IgD-negative memory B cell (primary cell): ENCODE results near the gene KLRC4. TPM values are rescaled to one million over a fixed set of nuclear protein-coding genes. Genes with fewer than 3 reads are reported as not detected.
"Not testable (repeated sequence)": the region's sequence is repeated elsewhere in the genome, so short reads cannot be mapped to it uniquely, and the experiment has no call there.

Experiments
- H3K27ac Mint-ChIP-seq, 3 donors: one replicate each; pipeline ENCODE4 v1.8.0; 2020 to 2022; ENCODE audit warnings: mild to moderate bottlenecking in 3 of 3, mixed read lengths in 3 of 3, moderate library complexity in 1 of 3
- H3K27me3 Mint-ChIP-seq: one replicate; pipeline ENCODE4 v1.8.0; 2021; ENCODE audit warnings: mixed read lengths
- H3K36me3 Mint-ChIP-seq: one replicate; pipeline ENCODE4 v1.8.0; 2020; ENCODE audit warnings: mild to moderate bottlenecking, mixed read lengths
- H3K4me1 Mint-ChIP-seq, 3 donors: one replicate each; pipeline ENCODE4 v1.8.0; 2020 to 2022; ENCODE audit warnings: mixed read lengths in 3 of 3, mild to moderate bottlenecking in 1 of 3
- H3K4me3 Mint-ChIP-seq, 4 donors: one replicate each; pipeline ENCODE4 v1.8.0; 2020 to 2022; ENCODE audit warnings: mild to moderate bottlenecking in 4 of 4, mixed read lengths in 4 of 4, moderate library complexity in 3 of 4
- H3K9me3 Mint-ChIP-seq, 3 donors: one replicate each; pipeline ENCODE4 v1.8.0; 2020 to 2021; ENCODE audit warnings: mixed read lengths in 3 of 3, mild to moderate bottlenecking in 1 of 3
- polyA plus RNA-seq: library from polyadenylated mRNA; unstranded; fragments of 300-500 nt; fragmentation: Illumina TruSeq; gene quantifications from one replicate; pipeline ENCODE4 v1.2.3, GENCODE V29; 2021

KLRC4 gene, protein sequence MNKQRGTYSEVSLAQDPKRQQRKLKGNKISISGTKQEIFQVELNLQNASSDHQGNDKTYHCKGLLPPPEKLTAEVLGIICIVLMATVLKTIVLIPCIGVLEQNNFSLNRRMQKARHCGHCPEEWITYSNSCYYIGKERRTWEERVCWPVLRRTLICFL
- not detected for polyA plus RNA-seq

DNA sequence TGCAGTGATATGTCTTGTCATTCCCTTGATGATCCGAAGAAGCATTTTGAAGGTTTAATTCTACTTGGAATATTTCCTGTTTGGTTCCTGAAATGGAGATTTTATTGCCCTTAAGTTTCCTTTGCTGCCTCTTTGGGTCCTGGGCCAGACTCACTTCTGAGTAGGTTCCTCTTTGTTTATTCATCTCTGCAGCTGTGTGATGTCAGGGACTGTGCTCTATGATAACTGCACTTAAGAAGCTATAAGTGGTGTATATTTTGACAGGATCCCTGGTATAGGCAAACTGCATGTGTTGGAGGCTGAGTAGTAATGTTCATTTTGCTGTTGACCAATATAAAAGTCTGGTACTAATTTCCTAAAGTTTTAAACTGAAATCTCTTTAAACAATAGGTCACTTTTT, at the start of gene KLRC4:
KLRC4 (minus strand) TSS at position 366 of the 400 bp plus-strand sequence; CDS start at position 184, 182 bp downstream.
- H3K4me1 Mint-ChIP-seq: no peaks in the 10 kb centered on the region
- no peak within 1 kb of the TSS for H3K27ac Mint-ChIP-seq
- H3K9me3 Mint-ChIP-seq: peaks cover 0 to 6% (median 3%) of the 10 kb centered on the region in 3 donors
- H3K4me3 Mint-ChIP-seq: peak within 1 kb of the TSS in 1 of 4 donors; percentile 73
- peaks cover 1% of the 10 kb centered on the region for H3K27me3 Mint-ChIP-seq
- H3K36me3 Mint-ChIP-seq: no peaks in the 10 kb centered on the region

DNA sequence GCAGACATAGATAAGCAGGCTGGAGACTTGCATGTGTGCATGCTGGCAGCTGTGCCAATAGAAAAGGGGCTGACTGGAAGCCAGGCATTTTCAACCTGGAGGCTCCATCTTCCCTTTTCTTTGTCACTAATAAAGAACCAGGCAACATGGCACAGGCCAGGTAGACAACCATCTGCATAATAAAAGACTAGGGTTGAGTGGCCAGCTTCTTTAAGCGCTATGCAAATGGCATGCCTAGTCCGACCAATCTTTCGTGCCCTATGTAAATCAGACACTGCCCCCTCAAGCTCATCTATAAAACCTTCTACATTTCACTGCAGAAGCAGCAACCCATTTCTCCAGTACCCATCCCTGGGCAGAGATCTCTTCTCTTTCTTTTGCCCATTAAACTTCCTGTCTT, 48.2 kb upstream of the KLRC4 start:
- H3K9me3 Mint-ChIP-seq: peaks cover 12 to 33% (median 18%) of the 10 kb centered on the region in 3 donors

DNA sequence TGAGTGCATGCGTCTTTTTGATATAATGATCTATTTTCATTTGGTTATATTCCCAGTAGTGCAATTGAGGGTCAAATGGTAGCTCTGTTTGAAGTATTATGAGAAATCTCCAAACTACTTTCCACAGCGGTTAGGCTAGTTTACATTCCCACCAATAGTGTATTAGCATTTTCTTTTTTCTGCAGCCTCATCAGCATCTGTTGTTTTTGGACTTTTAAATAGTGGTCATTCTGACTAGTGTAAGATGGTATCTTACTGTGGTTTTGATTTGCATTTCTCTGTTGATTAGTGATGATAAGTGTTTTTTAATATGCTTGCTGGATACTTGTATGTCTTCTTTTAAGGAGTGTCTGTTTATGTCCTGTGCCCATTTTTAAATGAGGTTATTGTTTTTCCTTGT, 47.3 kb upstream of the KLRC4 start:
- Mint-ChIP-seq H3K36me3 (peaks cover 2% of the 10 kb centered on the region), H3K4me1 (no peaks in the 10 kb centered on the region), H3K27me3 (no peaks in the 10 kb centered on the region), H3K4me3 (no peak overlapping the region), H3K27ac (no peak overlapping the region), H3K9me3 (peaks cover 12 to 33% (median 15%) of the 10 kb centered on the region in 3 donors)

More for the DNA sequence above, 48.2 kb upstream of the KLRC4 start:
- Mint-ChIP-seq H3K27ac (no peak overlapping the region), H3K4me3 (no peak overlapping the region), H3K4me1 (no peaks in the 10 kb centered on the region), H3K27me3 (no peaks in the 10 kb centered on the region), H3K36me3 (peaks cover 2% of the 10 kb centered on the region)

DNA sequence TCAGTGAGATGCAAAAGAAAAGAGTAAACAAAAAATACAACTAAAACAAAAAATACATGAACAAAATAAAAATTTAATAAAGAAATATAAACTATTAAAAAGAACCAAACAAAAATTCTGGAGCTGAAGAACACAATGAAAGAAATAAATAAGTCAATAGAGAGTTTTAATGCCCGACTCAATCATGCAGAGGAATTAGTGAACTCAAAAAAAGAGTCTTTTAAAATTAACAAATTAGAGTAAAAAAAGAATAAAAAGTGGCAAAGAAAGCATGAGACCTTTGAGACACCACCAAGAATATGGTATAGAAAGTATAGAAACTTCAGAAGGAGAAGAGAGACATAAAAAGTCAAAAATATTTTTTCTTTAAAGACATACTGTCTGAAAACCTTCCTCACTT, 46.2 kb upstream of the KLRC4 start:
- H3K36me3 Mint-ChIP-seq: no peaks in the 10 kb centered on the region
- H3K4me1 Mint-ChIP-seq: no peaks in the 10 kb centered on the region
- peaks cover 12 to 33% (median 14%) of the 10 kb centered on the region in 3 donors for H3K9me3 Mint-ChIP-seq
- H3K27me3 Mint-ChIP-seq: no peaks in the 10 kb centered on the region
- H3K27ac Mint-ChIP-seq: no peak overlapping the region
- H3K4me3 Mint-ChIP-seq: no peak overlapping the region

DNA sequence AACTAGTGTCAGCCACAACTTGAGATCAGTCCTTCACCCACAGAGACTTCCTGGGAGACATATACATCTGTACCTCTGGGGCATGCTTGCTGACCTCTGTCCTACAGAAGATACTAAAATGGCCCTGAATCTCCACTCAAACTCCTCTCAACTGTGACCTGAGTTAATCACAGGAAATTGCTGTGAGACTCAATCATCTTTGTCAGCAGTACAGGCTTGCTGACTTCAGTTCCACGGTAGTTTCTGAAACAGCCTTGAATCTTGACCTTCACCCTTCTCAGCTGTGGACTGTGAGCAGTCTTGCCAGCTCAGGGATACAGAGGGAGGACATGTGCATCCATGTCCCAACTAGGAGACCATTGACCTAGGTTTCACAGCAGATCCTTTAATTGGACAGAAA, 45.0 kb upstream of the KLRC4 start:
- Mint-ChIP-seq H3K9me3 (peaks cover 12 to 22% (median 14%) of the 10 kb centered on the region in 3 donors), H3K36me3 (no peaks in the 10 kb centered on the region), H3K27me3 (no peaks in the 10 kb centered on the region), H3K27ac (no peak overlapping the region), H3K4me3 (no peak overlapping the region), H3K4me1 (no peaks in the 10 kb centered on the region)

DNA sequence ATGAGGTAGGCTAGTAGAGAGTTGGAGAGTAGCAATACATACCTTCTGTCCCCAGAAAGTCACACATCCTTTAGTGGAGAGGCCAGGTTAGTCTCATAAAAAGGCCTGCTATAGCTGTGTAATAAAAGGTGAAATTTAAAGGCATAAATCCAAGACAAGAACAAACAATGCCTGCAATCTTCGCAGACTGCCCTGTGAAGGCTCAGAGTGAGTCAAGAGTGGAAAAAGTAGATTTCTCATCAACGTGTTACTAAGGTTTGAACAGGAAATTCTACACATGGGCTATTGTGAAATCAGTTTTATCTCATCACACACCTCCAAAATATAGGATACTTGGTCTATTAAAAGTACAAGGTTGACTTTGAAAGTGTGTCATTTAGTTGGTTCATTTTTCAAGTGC, 43.6 kb upstream of the KLRC4 start, which contains the start of gene KLRC1:
KLRC1 (minus strand) TSS at position 222 of the 400 bp plus-strand sequence. CDS start 2,221 bp downstream, outside the sequence.
- Mint-ChIP-seq H3K27me3 (no peaks in the 10 kb centered on the region), H3K4me1 (no peaks in the 10 kb centered on the region), H3K36me3 (no peaks in the 10 kb centered on the region), H3K9me3 (peaks cover 12 to 22% (median 14%) of the 10 kb centered on the region in 3 donors), H3K4me3 (no peak within 1 kb of the TSS), H3K27ac (no peak within 1 kb of the TSS)

DNA sequence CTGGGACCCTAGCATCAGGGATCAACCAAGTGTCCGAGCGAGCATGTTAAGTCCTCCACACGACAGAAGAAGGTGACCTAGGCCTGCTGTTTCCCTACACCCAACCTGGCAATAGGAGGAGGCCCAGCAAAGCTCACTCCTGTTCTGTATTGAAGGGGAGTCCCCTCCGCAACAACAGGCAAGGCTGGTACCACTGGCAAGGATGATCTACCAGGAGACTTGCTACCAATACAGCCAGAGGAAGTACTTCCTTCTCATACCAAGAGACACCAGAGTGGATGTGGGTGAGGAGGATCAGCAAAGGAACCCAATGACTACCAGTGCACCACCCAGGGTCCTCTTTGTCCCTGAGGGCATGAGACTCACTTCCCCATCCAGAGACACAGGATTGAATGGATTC, 38.7 kb upstream of the KLRC4 start:
- H3K4me1 Mint-ChIP-seq: no peaks in the 10 kb centered on the region
- H3K36me3 Mint-ChIP-seq: no peaks in the 10 kb centered on the region
- no peaks in the 10 kb centered on the region for H3K9me3 Mint-ChIP-seq
- no peaks in the 10 kb centered on the region for H3K27me3 Mint-ChIP-seq
- H3K4me3 Mint-ChIP-seq: no peak overlapping the region
- no peak overlapping the region for H3K27ac Mint-ChIP-seq

DNA sequence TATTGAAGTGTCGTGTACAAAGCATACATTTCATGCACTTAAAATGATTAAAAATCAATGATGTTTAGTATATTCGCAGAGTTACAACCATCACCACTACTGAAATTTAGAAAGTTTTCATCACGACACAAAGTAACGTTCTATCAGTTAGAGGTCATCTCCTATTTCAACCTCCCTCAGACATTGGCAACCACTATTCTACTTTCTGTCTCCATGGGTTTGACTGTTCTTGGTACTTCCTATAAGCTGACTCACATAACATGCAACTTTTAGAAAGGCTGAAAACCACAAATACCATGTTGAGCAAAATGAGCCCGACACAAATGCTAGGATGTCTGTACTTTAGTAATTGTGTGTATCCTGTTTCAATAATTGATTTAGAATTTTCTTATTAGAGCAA, 36.5 kb upstream of the KLRC4 start:
- H3K27ac Mint-ChIP-seq, H3K9me3 Mint-ChIP-seq, H3K4me1 Mint-ChIP-seq, H3K36me3 Mint-ChIP-seq, H3K4me3 Mint-ChIP-seq, H3K27me3 Mint-ChIP-seq: not testable (repeated sequence)

DNA sequence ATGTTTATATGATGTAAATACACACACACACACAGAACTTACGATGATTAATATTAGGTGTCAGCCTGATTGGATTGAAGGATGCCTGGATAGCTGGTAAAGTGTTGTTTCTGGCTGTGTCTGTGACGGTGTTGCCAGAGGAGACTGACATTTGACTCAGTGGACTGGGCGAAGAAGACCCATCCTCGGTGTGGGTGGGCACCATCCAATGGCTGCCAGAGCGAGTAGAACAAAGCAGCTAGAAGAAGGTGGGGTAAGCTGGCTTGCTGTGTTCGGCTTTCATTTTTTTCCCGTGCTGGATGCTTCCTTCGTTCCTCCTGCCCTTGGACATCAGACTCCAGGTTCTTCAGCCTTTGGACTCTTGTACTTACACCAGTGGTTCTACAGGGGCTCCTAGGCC, 31.6 kb upstream of the KLRC4 start:
- not testable (repeated sequence) for H3K27me3 Mint-ChIP-seq, H3K27ac Mint-ChIP-seq

DNA sequence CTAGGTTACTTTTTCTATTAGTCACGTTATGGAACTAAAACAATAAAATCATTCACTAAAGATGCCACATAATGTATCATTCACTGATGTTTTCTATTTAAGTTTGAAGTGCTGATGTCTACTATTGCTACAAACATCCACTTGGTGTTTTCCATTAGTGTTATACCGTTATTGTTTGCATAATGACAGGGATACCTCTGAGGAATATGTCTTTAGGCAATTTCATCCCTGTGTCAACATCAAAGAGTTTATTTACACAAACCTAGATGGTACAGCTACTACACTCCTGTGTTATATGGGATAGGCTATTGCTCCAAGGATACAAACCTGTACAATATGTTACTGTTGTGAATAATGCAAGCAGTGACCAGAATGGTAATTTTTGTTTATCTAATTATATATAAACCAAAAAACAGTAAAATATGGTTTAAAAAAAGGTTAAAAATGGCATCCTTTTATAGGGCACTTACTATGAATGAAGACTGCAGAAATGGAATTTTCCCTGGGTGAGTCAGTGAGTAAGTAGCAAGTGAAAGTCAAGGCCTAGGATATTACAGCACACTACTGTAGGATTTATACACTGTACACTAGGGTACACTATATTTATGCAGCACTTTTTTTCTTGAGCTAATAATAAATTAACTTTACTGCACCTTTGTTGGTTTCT, 30.2 kb upstream of the KLRC4 start:
- H3K36me3 Mint-ChIP-seq, H3K9me3 Mint-ChIP-seq, H3K4me3 Mint-ChIP-seq, H3K27me3 Mint-ChIP-seq, H3K27ac Mint-ChIP-seq, H3K4me1 Mint-ChIP-seq: not testable (repeated sequence)

More for the DNA sequence above, 31.6 kb upstream of the KLRC4 start:
- not testable (repeated sequence) for H3K9me3 Mint-ChIP-seq, H3K4me1 Mint-ChIP-seq, H3K36me3 Mint-ChIP-seq, H3K4me3 Mint-ChIP-seq

DNA sequence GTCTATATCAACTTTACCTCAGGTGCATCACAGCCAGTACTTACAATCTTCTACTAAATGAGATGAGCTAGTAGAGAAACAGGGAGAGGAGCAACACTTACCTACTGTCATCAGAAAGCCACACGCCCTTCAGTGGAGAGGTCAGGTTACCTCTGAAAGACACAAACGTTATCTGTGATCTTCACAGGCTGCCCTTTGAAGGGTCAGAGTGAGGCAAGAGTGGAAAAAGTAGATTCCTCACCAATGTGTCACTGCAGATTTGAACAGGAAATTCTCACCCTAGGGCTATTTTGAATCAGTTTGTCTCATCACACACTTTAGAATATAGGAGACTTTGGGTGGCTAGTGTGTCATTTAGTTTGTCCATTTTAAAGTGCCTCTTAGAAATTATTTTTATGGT, 28.0 kb upstream of the KLRC4 start:
- H3K9me3 Mint-ChIP-seq, H3K4me3 Mint-ChIP-seq, H3K27me3 Mint-ChIP-seq, H3K27ac Mint-ChIP-seq, H3K4me1 Mint-ChIP-seq, H3K36me3 Mint-ChIP-seq: not testable (repeated sequence)

DNA sequence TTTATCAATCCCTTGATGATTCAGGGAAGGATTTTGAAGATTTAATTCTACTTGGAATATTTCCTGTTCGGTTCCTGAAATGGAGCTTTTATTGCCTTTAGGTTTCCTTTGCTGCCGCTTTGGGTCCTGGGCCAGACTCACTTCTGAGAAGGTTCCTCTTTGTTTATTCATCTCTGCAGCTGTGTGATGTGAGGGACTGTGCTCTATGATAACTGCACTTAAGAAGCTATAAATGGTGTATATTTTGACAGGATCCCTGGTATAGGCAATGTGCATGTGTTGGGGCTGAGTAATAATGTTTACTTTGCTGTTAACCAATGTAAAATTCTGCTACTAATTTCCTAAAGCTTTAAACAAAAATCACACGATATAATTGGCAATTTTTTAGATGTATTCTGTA, 26.3 kb upstream of the KLRC4 start, which contains the start of gene KLRC2:
KLRC2 (minus strand) TSS at position 195 of the 400 bp plus-strand sequence; CDS start at position 171, 24 bp downstream.
- not testable (repeated sequence) for H3K27ac Mint-ChIP-seq, H3K27me3 Mint-ChIP-seq, H3K36me3 Mint-ChIP-seq, H3K4me1 Mint-ChIP-seq, H3K4me3 Mint-ChIP-seq, H3K9me3 Mint-ChIP-seq

DNA sequence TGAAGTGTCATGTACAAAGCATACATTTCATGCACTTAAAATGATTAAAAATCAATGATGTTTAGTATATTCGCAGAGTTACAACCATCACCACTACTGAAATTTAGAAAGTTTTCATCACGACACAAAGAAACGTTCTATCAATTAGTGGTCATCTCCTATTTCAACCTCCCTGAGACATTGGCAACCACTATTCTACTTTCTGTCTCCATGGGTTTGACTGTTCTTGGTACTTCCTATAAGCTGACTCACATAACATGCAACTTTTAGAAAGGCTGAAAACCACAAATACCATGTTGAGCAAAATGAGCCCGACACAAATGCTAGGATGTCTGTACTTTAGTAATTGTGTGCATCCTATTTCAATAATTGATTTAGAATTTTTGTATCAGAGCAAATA, 21.1 kb upstream of the KLRC4 start:
- not testable (repeated sequence) for H3K27me3 Mint-ChIP-seq, H3K27ac Mint-ChIP-seq, H3K36me3 Mint-ChIP-seq, H3K4me1 Mint-ChIP-seq, H3K9me3 Mint-ChIP-seq, H3K4me3 Mint-ChIP-seq

DNA sequence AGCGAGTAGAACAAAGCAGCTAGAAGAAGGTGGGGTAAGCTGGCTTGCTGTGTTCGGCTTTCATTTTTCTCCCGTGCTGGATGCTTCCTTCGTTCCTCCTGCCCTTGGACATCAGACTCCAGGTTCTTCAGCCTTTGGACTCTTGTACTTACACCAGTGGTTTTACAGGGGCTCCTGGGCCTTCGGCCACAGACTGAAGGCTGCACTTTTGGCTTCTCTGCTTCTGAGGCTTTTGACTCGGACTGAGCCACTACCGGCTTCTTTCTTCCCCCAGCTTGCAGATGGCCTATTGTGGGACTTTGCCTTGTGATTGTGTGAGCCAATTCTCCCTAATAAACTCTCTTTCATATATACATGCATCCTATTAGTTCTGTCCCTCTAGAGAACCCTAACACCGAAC, 16.4 kb upstream of the KLRC4 start:
- not testable (repeated sequence) for H3K4me1 Mint-ChIP-seq, H3K27me3 Mint-ChIP-seq, H3K9me3 Mint-ChIP-seq, H3K4me3 Mint-ChIP-seq, H3K27ac Mint-ChIP-seq, H3K36me3 Mint-ChIP-seq

DNA sequence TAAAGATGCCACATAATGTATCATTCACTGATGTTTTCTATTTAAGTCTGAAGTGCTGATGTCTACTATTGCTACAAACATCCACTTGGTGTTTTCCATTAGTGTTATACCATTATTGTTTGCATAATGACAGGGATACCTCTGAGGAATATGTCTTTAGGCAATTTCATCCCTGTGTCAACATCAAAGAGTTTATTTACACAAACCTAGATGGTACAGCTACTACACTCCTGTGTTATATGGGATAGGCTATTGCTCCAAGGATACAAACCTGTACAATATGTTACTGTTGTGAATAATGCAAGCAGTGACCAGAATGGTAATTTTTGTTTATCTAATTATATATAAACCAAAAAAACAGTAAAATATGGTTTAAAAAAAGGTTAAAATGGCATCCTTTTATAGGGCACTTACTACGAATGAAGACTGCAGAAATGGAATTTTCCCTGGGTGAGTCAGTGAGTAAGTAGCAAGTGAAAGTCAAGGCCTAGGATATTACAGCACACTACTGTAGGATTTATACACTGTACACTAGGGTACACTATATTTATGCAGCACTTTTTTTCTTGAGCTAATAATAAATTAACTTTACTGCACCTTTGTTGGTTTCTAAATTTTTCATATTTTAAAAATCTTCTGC, 14.8 kb upstream of the KLRC4 start:
- not testable (repeated sequence) for H3K4me1 Mint-ChIP-seq, H3K4me3 Mint-ChIP-seq, H3K9me3 Mint-ChIP-seq, H3K27ac Mint-ChIP-seq, H3K27me3 Mint-ChIP-seq, H3K36me3 Mint-ChIP-seq

DNA sequence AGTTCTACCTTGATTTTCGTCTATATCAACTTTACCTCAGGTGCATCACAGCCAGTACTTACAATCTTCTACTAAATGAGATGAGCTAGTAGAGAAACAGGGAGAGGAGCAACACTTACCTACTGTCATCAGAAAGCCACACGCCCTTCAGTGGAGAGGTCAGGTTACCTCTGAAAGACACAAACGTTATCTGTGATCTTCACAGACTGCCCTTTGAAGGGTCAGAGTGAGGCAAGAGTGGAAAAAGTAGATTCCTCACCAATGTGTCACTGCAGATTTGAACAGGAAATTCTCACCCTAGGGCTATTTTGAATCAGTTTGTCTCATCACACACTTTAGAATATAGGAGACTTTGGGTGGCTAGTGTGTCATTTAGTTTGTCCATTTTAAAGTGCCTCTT, 12.6 kb upstream of the KLRC4 start:
- not testable (repeated sequence) for H3K9me3 Mint-ChIP-seq, H3K4me3 Mint-ChIP-seq, H3K27me3 Mint-ChIP-seq, H3K4me1 Mint-ChIP-seq, H3K27ac Mint-ChIP-seq, H3K36me3 Mint-ChIP-seq
